Mesodermal cell (in vitro differentiated cells): ENCODE results near the gene ADIG.

Source experiments
- H3K27ac ChIP-seq: 2 replicates; pipeline ENCODE4 v1.7.0; 2013; ENCODE audit warnings: mild to moderate bottlenecking, low read depth, low read length, moderate library complexity; ENCODE audit not compliant: severe bottlenecking
- H3K36me3 ChIP-seq: 2 replicates; pipeline ENCODE4 v1.7.1; 2013; ENCODE audit warnings: mild to moderate bottlenecking, low read length, moderate library complexity; ENCODE audit not compliant: control insufficient read depth, insufficient read depth
- H3K4me1 ChIP-seq: one replicate; pipeline ENCODE4 v1.7.1; 2013; ENCODE audit warnings: mild to moderate bottlenecking, low read length; ENCODE audit not compliant: insufficient read depth, control insufficient read depth, poor library complexity, severe bottlenecking
- H3K4me3 ChIP-seq: 2 replicates; pipeline ENCODE4 v1.7.0; 2013; ENCODE audit warnings: low read length, control low read depth, mild to moderate bottlenecking; ENCODE audit not compliant: insufficient read depth, poor library complexity, severe bottlenecking; ENCODE audit errors: extremely low read depth
- H3K9me3 ChIP-seq: 2 replicates; pipeline ENCODE4 v1.7.1; 2013; ENCODE audit warnings: mild to moderate bottlenecking, low read length, moderate library complexity; ENCODE audit not compliant: control insufficient read depth
- WGBS, 2 experiments: methylation state at CpG; one replicate each; pipeline ENCODE4 v1.1.5; 2013; ENCODE audit warnings: missing lambda C conversion rate in 2 of 2; ENCODE audit not compliant: insufficient coverage in 2 of 2; 5-methylcytosine and 5-hydroxymethylcytosine counted together

The ADIG gene

DNA sequence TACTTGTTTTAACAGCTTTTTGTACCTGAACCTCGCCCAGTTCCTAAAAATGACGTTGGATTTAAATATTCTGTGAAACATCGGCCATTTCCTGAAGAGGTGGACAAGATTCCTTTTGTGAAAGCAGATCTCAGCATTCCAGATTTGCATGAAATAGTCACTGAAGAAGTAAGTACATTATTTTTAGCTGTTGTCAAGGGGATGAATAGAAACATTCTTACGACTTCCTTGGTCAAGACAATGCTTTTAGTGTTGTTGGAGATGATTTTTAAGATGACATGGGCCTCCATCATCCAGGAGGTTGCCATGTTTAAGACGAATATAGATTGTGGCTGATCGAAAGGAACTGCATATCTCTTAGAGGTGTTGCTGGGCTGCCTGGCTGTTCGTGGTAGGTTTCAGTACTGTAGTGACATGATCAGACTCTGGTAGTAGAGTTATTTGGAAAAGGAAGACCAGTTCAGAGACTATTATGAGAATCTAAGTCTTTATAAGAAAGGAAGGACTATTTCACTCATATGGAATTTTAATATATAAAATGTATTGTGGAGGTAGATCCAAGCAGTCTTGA is 29.9 kb upstream of the ADIG start:
- no peaks in the 10 kb centered on the region for H3K9me3 ChIP-seq
- no peaks in the 10 kb centered on the region for H3K4me1 ChIP-seq
- no peak overlapping the region for H3K4me3 ChIP-seq
- WGBS, 2 experiments = 94 to 100% methylated on average over 6 to 7 of the region's 7 CpGs
- H3K36me3 ChIP-seq = peaks cover 86% of the 10 kb centered on the region
- no peak overlapping the region for H3K27ac ChIP-seq

DNA sequence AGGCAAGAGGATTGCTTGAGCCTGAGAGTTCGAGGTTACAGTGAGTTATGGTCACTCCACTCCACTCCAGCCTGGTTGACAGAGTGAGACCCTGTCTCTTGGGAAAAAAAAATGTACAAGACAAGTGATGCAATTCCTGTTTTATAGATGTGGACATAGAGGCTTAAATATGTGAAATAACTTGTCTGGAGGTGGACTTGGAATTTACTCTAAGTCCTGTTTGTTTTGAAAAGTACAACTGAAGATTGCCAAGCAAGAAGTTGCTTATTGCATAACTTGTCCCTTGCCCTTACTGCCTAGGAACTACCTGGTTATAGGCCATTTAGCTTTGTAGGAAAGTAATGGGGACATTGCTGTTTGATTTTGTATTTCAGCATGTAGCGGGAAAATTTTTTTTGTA is 26.0 kb upstream of the ADIG start:
- Histone ChIP-seq H3K4me3 (no peak overlapping the region), H3K4me1 (no peaks in the 10 kb centered on the region), H3K27ac (no peak overlapping the region), H3K9me3 (no peaks in the 10 kb centered on the region), H3K36me3 (peaks cover 81% of the 10 kb centered on the region)
- 100% methylated on average over 1 of the region's 2 CpGs for WGBS, 2 experiments

DNA sequence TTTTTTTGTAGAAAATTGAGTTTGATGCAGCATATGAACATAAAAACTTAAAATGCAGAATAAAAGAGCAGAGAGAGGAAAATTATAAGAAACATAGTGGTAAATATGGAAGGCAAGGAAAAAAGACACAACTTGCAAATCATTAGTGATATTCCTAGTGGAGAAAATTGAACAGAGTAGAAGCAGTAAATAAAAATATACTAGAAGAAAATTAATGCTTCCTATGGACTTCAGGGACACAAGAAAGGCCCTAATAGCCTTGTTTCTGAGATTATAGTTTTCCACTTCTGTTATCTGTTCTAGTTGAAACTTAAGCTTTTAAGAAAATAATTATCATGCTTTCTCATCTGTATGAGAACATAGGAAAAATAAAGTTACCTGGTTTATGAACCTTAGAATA is 25.6 kb upstream of the ADIG start:
- H3K4me1 ChIP-seq = no peaks in the 10 kb centered on the region
- peaks cover 81% of the 10 kb centered on the region for H3K36me3 ChIP-seq
- H3K4me3 ChIP-seq = no peak overlapping the region
- H3K27ac ChIP-seq = no peak overlapping the region
- H3K9me3 ChIP-seq = no peaks in the 10 kb centered on the region

DNA sequence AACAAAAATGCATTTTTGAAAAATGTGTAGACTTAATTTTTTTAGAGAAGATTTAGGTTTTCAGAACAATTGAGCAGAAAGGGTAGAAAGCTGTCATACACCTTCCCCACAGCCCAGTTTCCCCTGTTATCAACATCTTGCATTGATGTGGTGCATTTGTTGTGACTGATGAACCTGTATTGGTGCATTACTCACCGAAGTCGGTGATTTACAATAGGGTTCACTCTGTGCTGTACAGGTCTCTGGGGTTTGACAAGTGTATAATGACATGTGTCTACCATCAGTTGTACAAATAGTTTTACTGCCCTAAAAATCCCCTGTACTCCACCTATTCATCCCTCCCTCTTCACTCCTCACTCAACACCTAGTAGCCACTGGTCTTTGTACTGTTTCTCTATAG is 23.8 kb upstream of the ADIG start:
- Histone ChIP-seq H3K4me3 (no peak overlapping the region), H3K27ac (no peak overlapping the region), H3K4me1 (no peaks in the 10 kb centered on the region), H3K9me3 (no peaks in the 10 kb centered on the region), H3K36me3 (peaks cover 74% of the 10 kb centered on the region)
- WGBS, 2 experiments = no CpG with 5 or more reads among the region's 2 CpGs

DNA sequence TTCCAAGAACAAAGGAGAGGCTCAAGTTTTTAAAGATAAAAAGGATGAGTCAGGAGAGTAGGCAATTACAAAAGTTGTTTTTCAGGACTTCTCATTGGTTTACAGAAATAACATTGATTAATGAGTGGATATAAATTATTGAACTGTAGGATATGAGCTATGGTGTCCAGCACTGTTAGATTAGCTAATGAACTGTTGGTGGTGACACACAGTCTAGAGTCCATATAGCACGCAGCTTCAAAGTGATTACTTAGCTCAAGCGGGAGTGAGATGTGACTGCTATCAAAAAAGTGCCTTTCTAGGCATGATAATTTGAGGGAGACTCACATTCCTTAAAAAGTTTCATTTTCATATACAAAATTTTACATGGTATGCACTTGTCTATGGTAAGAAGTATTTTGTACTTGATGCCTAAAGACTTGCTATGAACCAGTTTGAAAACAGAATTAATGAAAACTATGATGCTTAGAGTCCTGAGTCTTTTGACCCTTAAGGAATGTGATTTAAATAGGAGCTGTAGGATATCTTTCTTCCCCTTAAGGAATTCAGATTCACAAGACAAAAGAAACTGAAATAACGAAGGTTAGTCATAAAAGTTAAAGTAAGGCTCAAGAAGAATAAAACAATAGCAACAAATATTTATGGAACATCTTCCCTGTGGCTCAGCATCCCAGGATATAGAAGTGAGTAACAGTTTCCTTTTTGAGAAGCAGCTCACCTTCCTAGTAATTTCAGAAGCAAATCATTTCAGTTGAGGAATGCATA is 22.2 kb upstream of the ADIG start:
- Histone ChIP-seq H3K27ac (no peak overlapping the region), H3K36me3 (peaks cover 67% of the 10 kb centered on the region), H3K4me1 (no peaks in the 10 kb centered on the region), H3K4me3 (no peak overlapping the region), H3K9me3 (no peaks in the 10 kb centered on the region)
- 88% methylated on average over 2 of the region's 3 CpGs; no CpG with 5 or more reads in 1 of the 2 experiments for WGBS, 2 experiments

DNA sequence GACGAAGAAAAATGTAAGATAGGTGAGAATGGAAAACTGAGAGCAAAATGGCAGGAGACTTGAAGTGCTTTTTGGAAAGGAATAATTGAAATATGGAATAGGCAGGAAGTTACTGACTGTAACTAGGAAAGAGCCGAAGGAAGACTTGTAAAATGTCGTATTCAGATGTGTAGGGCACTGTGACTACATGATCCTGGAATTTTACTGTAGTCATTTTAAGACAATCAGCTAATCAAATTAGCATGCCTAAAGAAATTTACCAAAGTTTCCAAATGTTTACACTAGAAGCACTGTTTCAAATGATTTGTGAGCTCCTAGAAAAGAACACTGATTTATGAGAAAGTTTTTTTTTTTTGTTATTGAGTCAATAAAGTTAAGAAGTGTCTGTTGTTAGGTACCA is 21.2 kb upstream of the ADIG start:
- Histone ChIP-seq H3K4me3 (no peak overlapping the region), H3K27ac (no peak overlapping the region), H3K4me1 (no peaks in the 10 kb centered on the region), H3K36me3 (peaks cover 62% of the 10 kb centered on the region), H3K9me3 (no peaks in the 10 kb centered on the region)
- WGBS, 2 experiments = 100% methylated on average over 1 to 2 of the region's 3 CpGs

DNA sequence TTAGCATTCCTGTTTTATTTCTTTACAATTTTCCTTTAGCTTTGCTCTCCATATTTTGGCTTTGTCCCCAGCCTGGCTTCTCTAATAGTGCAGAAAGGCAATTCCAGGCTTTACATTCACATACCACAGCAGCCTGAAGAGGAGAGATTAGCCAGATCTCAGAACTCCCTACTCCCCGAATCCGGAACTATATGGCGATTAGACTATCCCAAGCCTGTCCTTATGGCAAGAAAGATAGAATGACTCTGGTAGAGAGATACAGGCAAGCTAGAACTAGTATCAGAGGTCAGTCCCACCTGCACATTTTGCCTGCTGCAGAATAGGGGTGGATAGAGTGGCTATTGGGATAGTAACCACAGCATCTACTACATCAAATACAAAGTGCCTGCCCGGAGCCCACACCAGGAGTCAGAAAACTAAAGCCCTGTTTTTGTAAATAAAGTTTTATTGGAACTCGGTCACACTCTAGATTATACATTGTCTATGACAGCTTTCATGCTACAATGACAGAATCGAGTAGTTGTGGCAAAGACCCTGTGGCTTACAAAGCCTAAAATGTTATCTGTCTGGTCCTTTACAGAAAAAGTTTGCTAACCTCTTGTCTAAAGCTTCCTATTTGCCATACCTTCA is 17.1 kb upstream of the ADIG start:
- peaks cover 71% of the 10 kb centered on the region for H3K36me3 ChIP-seq
- 100% methylated on average over 4 of the region's 6 CpGs for WGBS, 2 experiments
- H3K27ac ChIP-seq = no peak overlapping the region
- H3K9me3 ChIP-seq = no peaks in the 10 kb centered on the region
- no peaks in the 10 kb centered on the region for H3K4me1 ChIP-seq
- no peak overlapping the region for H3K4me3 ChIP-seq

DNA sequence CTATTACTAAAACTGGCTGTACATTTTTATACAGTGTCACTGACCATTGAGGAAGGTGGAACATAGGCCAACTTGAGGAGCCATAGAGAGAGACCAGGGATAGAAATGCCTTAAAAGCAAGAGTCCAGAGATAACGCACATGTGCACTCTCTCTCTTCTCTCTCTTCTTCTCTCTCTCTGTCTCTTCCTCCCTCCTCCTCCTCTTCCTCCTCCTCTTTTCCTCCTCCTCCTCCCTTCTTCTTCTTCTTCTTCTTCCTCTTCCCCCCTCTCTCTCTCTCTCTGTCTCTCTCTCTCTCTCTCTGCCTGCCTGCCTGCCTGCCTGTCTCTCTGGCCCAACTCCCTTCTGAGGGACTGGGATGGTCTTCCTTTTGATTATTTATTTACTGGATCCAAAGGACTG is 16.3 kb upstream of the ADIG start:
- Histone ChIP-seq H3K9me3 (no peaks in the 10 kb centered on the region), H3K4me3 (no peak overlapping the region), H3K27ac (no peak overlapping the region), H3K4me1 (no peaks in the 10 kb centered on the region), H3K36me3 (peaks cover 72% of the 10 kb centered on the region)
- 100% methylated on average over 1 of the region's 1 CpG for WGBS, 2 experiments

DNA sequence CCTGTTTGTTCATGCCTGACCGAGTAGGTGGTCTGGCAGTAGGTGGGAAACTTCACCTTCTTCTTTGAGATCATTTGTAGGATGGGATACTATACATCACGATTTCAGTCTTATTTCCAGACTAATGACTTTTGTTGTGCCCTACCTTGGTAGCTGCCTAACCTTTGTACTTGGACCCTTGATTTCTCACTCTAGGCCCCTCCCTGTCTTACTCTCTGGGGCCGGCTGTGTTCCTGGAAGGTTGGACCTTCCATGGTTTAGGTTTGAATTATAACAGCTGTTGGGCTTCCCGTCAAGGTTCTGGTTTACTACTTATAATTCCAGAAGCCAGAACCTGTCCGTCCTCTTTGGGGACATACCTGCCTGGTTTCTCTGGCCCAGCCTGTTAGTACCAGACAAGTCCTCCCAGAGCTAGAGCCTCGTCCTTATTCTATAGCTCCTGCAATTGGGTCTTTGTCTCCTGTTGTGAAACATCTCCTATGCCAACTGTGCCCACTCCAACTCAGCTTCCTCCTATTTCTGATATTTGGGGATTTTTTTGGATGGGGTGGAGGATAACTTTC is 14.9 kb upstream of the ADIG start:
- 92 to 96% methylated on average over 5 of the region's 6 CpGs for WGBS, 2 experiments
- Histone ChIP-seq H3K36me3 (peaks cover 75% of the 10 kb centered on the region), H3K27ac (no peak overlapping the region), H3K9me3 (no peaks in the 10 kb centered on the region), H3K4me3 (no peak overlapping the region), H3K4me1 (no peaks in the 10 kb centered on the region)

DNA sequence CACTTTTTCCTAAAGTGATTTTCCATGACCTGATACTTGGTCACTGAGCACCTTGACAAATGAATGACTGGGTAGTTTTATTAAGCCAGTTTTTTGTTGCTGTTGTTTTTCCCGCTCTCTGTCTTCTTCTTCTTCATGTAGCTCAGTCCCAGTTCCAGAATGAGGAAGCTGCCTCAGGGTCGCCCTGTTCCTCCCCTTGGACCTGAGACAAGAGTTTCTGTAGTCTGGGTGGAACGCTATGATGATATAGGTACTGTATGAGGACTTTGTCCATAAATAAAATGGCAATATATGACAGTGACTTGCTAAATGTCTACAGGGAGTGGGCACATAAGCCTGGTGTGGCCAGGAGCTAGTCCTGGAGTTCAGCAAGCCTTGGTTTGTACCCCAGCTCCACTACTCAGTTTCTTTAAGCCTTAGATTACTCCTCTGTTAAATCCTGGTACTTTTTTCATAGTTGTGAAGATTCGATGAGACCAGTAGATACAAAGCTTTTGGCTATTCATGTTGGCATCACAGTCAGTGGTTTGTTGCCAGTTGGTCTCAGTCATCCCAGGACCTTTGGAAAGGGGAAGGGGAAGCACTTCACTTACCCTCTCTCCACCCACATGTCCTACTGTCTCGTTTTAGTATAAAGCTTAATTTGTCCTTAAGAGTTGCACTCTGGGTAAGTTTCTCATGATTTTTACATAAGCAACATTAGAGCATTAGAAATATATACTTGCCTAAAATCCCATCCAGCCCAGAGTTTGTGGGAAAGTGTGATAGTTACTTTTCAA is 11.1 kb upstream of the ADIG start:
- Histone ChIP-seq H3K4me1 (no peaks in the 10 kb centered on the region), H3K27ac (no peak overlapping the region), H3K4me3 (no peak overlapping the region), H3K9me3 (no peaks in the 10 kb centered on the region), H3K36me3 (peaks cover 78% of the 10 kb centered on the region)
- WGBS, 2 experiments = 93% methylated on average over 2 of the region's 5 CpGs; no CpG with 5 or more reads in 1 of the 2 experiments
